Measurements from ENCODE around the gene SYCP2.

Gene SYCP2

GRCh38 chr20:59831024-59831915 lies 102.2 kb downstream of the SYCP2 start:
- Histone ChIP-seq H3K4me1 (ENCODE audit: low read length) (no peaks in the 10 kb centered on the region), H3K9me2 (replicated peaks; ENCODE audit: insufficient read depth, low read length) (no peaks in the 10 kb centered on the region), H3F3A (ENCODE audit: insufficient read depth, low read length) (no peaks in the 10 kb centered on the region), H2AFZ (ENCODE audit: low read length) (no peak overlapping the region), H3K27me3 (replicated peaks; ENCODE audit: insufficient read depth, low read length) (peaks cover 22% of the 10 kb centered on the region; the same call in 1 of the 2 replicates), H3K36me3 (replicated peaks; ENCODE audit: insufficient read depth, low read length) (no peaks in the 10 kb centered on the region), H3K79me2 (ENCODE audit: low read length) (no peaks in the 10 kb centered on the region), H3K9ac (ENCODE audit: low read length) (no peak overlapping the region), H3K9me3 (replicated peaks; ENCODE audit: insufficient read depth, low read length) (no peaks in the 10 kb centered on the region), H3K4me2 (ENCODE audit: low read depth, low read length) (no peak overlapping the region), H3K4me3 (ENCODE audit: low read length) (no peak overlapping the region), H4K20me1 (ENCODE audit: insufficient read depth, low read length) (no peaks in the 10 kb centered on the region), H3K27ac (ENCODE audit: low read length) (no peak overlapping the region)
- DNase-seq: no peak
- no peak for TF ChIP-seq EZH2phosphoT487 (IDR thresholded peaks at IDR 0.05; ENCODE audit: low read length)
- TF ChIP-seq EZH2 (optimal IDR thresholded peaks at IDR 0.05; ENCODE audit: low read depth, low read length): no peak
- no peak for TF ChIP-seq CTCF (IDR thresholded peaks at IDR 0.05; ENCODE audit: low read length)

GRCh38 chr20:59830665-59831023 lies 102.8 kb downstream of the SYCP2 start:
- no peaks in the 10 kb centered on the region for H3K79me2 ChIP-seq (ENCODE audit: low read length)
- TF ChIP-seq CTCF (IDR thresholded peaks at IDR 0.05; ENCODE audit: low read length): no peak
- TF ChIP-seq EZH2phosphoT487 (IDR thresholded peaks at IDR 0.05; ENCODE audit: low read length): no peak
- TF ChIP-seq EZH2 (optimal IDR thresholded peaks at IDR 0.05; ENCODE audit: low read depth, low read length): no peak
- no peak overlapping the region for H3K4me3 ChIP-seq (ENCODE audit: low read length)
- no peak overlapping the region for H3K4me2 ChIP-seq (ENCODE audit: low read depth, low read length)
- H3K4me1 ChIP-seq (ENCODE audit: low read length): no peaks in the 10 kb centered on the region
- H3F3A ChIP-seq (ENCODE audit: insufficient read depth, low read length): no peaks in the 10 kb centered on the region
- no peaks in the 10 kb centered on the region for H4K20me1 ChIP-seq (ENCODE audit: insufficient read depth, low read length)
- no peaks in the 10 kb centered on the region for H3K36me3 ChIP-seq (replicated peaks; ENCODE audit: insufficient read depth, low read length)
- H3K9me3 ChIP-seq (replicated peaks; ENCODE audit: insufficient read depth, low read length): no peaks in the 10 kb centered on the region
- no peaks in the 10 kb centered on the region for H3K9me2 ChIP-seq (replicated peaks; ENCODE audit: insufficient read depth, low read length)
- H2AFZ ChIP-seq (ENCODE audit: low read length): no peak overlapping the region
- H3K27me3 ChIP-seq (replicated peaks; ENCODE audit: insufficient read depth, low read length): peaks cover 22% of the 10 kb centered on the region; the same call in 1 of the 2 replicates
- no peak for DNase-seq
- no peak overlapping the region for H3K9ac ChIP-seq (ENCODE audit: low read length)
- no peak overlapping the region for H3K27ac ChIP-seq (ENCODE audit: low read length)

- DNase-seq: no peak
- no peak for TF ChIP-seq CTCF (IDR thresholded peaks at IDR 0.05; ENCODE audit: low read length)
- no peak for TF ChIP-seq EZH2phosphoT487 (IDR thresholded peaks at IDR 0.05; ENCODE audit: low read length)
- no peak for TF ChIP-seq EZH2 (optimal IDR thresholded peaks at IDR 0.05; ENCODE audit: low read depth, low read length)
- no peaks in the 10 kb centered on the region for H3K9me2 ChIP-seq (replicated peaks; ENCODE audit: insufficient read depth, low read length)
- H3K4me3 ChIP-seq (ENCODE audit: low read length): no peak overlapping the region
- H3K4me1 ChIP-seq (ENCODE audit: low read length): no peaks in the 10 kb centered on the region
- no peak overlapping the region for H2AFZ ChIP-seq (ENCODE audit: low read length)
- H3F3A ChIP-seq (ENCODE audit: insufficient read depth, low read length): no peaks in the 10 kb centered on the region
- peaks cover 22% of the 10 kb centered on the region; the same call in 1 of the 2 replicates for H3K27me3 ChIP-seq (replicated peaks; ENCODE audit: insufficient read depth, low read length)
- H3K79me2 ChIP-seq (ENCODE audit: low read length): no peaks in the 10 kb centered on the region
- no peaks in the 10 kb centered on the region for H3K9me3 ChIP-seq (replicated peaks; ENCODE audit: insufficient read depth, low read length)
- no peaks in the 10 kb centered on the region for H4K20me1 ChIP-seq (ENCODE audit: insufficient read depth, low read length)
- no peak overlapping the region for H3K9ac ChIP-seq (ENCODE audit: low read length)
- no peak overlapping the region for H3K27ac ChIP-seq (ENCODE audit: low read length)
- no peak overlapping the region for H3K4me2 ChIP-seq (ENCODE audit: low read depth, low read length)
- H3K36me3 ChIP-seq (replicated peaks; ENCODE audit: insufficient read depth, low read length): no peaks in the 10 kb centered on the region
Observed at GRCh38 chr20:59829786-59830664, 103.4 kb downstream of the SYCP2 start.
